Uterus (tissue), 2 donors: ENCODE data around the gene MTHFD2L.
A peak's percentile ranks its signal among the peaks of the same experiment; 100 is the strongest.

Experiments
- CTCF ChIP-seq, 4 experiments: fragments of 200-600 bp in 2 of 4; fragments of 450-650 bp in 2 of 4; sonication (generic) in 2 of 4; IDR thresholded peaks; one replicate each; pipeline ENCODE4 v1.5.1; 2016 to 2019; ENCODE audit warnings: antibody characterized with exemption in 4 of 4, mild to moderate bottlenecking in 2 of 4, moderate library complexity in 1 of 4
- POLR2A ChIP-seq, 2 donors: fragments of 450-650 bp; IDR thresholded peaks; one replicate each; pipeline ENCODE4 v1.6.1; 2016; ENCODE audit warnings: antibody characterized with exemption in 2 of 2, mild to moderate bottlenecking in 1 of 2, moderate library complexity in 1 of 2

DNA sequence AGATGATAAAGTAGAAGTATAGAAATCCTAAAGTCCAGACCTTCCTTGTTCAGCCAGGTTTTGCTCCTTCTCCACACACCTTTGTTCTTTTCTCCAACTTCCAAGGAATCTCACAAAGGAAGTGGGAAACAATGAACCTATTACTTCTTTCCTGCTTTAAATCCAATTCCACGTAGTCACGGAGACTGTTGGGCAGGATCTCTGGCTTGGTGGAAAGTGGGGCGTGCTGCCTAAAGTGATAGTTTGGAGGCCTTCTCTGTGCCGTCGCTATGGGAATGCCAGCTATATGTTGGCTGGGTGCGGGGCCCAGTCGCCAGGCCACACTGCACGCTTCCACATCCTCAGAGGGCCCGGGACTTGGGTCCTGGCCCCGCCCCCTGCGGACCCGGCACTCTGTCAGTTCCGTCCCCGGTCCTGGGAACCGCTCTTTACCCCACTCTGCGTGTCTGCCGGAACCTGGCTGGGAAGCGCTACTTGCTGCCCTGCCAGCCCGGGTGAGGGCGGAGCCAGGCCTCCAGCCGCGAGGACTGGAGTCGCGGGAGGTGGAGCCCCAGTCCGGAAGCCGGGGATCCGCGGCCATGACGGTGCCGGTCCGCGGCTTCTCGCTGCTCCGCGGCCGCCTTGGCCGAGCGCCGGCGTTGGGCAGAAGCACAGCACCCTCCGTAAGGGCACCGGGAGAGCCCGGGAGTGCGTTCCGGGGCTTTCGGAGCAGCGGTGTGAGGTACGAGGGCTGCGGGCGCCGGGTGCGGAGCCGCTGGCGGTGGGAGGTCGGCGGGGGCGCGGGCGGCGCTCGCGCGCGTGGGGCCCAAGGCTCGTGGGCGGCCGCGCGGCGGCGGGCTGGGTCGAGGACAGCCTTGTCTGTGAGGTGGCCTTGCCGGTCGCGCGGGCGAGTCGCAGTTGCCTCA is at the start of gene MTHFD2L:
- TF ChIP-seq CTCF (IDR thresholded peaks at IDR 0.05) (no peak), POLR2A (IDR thresholded peaks at IDR 0.05) (peak; percentile 46 to 72)
